GM13977 (cell line): ENCODE data around the gene MAGI1.

Experiments
- DNase-seq: peaks from one replicate; pipeline ENCODE4 v3.0.0; 2012; ENCODE audit warnings: low spot score
- CTCF ChIP-seq: IDR thresholded peaks from 2 replicates; pipeline ENCODE4 v1.5.1; 2012; ENCODE audit warnings: mild to moderate bottlenecking, control low read depth; ENCODE audit not compliant: insufficient read depth; ENCODE audit errors: extremely low read depth, missing control alignments
- in situ Hi-C: fragments of 300-500 bp; cut with MboI; formaldehyde crosslinking; loops from one replicate; pipeline ENCODE4 v1.12.0; 2022; ENCODE audit warnings: low sequenced_read_pairs, low pct_unique_long_range_greater_than_20kb, mixed read lengths, inconsistent platforms; ENCODE audit not compliant: unreplicated experiment

Gene MAGI1

GRCh38 chr3:65578861-65579260 lies 459.9 kb downstream of the MAGI1 start:
- in situ Hi-C loops: no loop called here
- DNase-seq: no peak
- TF ChIP-seq CTCF: no peak

GRCh38 chr3:65577843-65578430 lies 460.8 kb downstream of the MAGI1 start:
- DNase-seq: no peak
- in situ Hi-C loops: no loop called here
- TF ChIP-seq CTCF: no peak

GRCh38 chr3:65576966-65577365 lies 461.8 kb downstream of the MAGI1 start:
- TF ChIP-seq CTCF: no peak
- in situ Hi-C loops: no loop called here
- no peak for DNase-seq

GRCh38 chr3:65576228-65576627 lies 462.5 kb downstream of the MAGI1 start:
- in situ Hi-C loops: no loop called here
- DNase-seq: no peak
- no peak for TF ChIP-seq CTCF

GRCh38 chr3:65575376-65575840 lies 463.3 kb downstream of the MAGI1 start:
- in situ Hi-C loops: no loop called here
- no peak for DNase-seq
- TF ChIP-seq CTCF: no peak

GRCh38 chr3:65573548-65574116 lies 465.1 kb downstream of the MAGI1 start:
- in situ Hi-C loops: no loop called here
- no peak for TF ChIP-seq CTCF
- DNase-seq: no peak
